Measurements from ENCODE around the gene ARHGAP11A. TPM values are rescaled to one million over a fixed set of nuclear protein-coding genes. Genes with fewer than 3 reads are reported as not detected.

ARHGAP11A gene
- total and polyA plus RNA-seq, 9 of the 15 experiments (the other 6 are each of a cell fraction or from before 2014, with no cell fraction given) = 17.5 to 92.5 (median 61.1) TPM

DNA sequence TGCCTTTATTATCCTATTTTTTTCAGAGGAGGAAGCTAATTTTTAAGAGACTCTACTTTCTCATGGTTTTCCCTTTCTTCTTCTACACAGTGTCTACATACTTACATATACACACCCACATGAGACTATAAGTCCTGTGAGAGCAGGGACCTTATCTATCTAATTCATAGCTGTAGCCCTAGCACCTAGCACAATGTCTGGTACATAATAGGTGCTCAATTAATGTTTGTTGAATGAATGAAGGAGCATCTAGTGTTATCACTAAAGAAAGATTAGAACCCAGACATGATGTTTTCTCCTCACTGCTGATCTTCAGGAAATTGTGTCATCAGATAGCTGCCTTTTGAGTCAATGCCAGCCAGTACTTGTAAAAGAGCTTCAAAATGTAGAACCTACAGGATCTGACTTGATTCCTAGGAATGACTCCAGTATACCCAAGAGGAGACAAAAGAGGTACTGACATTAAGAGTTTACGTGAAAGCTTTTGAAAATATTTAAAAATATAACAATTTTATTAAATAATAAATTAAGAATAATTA is 28.7 kb downstream of the ARHGAP11A start (continued):
- TF ChIP-seq RBM25 (IDR thresholded peaks at IDR 0.05; ENCODE audit: low read depth, low read length, severe bottlenecking) = peak; percentile 42
- TF ChIP-seq, protein P1, sequence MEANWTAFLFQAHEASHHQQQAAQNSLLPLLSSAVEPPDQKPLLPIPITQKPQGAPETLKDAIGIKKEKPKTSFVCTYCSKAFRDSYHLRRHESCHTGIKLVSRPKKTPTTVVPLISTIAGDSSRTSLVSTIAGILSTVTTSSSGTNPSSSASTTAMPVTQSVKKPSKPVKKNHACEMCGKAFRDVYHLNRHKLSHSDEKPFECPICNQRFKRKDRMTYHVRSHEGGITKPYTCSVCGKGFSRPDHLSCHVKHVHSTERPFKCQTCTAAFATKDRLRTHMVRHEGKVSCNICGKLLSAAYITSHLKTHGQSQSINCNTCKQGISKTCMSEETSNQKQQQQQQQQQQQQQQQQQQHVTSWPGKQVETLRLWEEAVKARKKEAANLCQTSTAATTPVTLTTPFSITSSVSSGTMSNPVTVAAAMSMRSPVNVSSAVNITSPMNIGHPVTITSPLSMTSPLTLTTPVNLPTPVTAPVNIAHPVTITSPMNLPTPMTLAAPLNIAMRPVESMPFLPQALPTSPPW (CRISPR knock-in tag; IDR thresholded peaks at IDR 0.05) = no peak
- TF ChIP-seq ZNF408 (CRISPR knock-in tag; IDR thresholded peaks at IDR 0.05; ENCODE audit: low read depth) = no peak
- TF ChIP-seq ETS2 (tag; IDR thresholded peaks at IDR 0.05; ENCODE audit: borderline replicate concordance, poor library complexity, severe bottlenecking) = no peak

DNA sequence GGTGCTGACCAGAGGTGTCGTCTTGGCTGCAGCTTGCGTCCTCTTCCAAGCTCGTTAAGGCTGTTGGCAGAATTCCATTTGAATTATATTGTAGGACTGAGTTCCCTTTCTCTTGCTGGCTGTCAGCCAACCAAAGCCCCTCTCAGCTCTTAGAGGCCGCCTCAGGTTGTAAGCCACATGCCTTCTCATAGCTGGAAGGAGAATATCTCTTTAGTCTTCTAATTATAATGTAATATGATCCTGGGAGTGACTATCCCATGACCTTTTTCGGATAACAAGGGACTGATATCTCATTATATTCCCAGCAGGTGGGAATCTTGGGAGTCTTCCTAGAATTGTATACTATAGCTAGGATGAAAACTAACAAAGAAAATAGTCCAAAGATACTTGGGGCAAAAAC is 31.0 kb downstream of the ARHGAP11A start:
- H2AFZ ChIP-seq (ENCODE audit: low read depth, low read length) = no peak overlapping the region
- H3K4me1 ChIP-seq (replicated peaks in 1 of 2; ENCODE audit: control insufficient read depth in 2 of 2, insufficient read depth in 2 of 2, low read length in 2 of 2) = peaks cover 5% of the 10 kb centered on the region in 2 experiments; a peak in 4 of 5 replicates
- ChIA-PET POLR2A (no interaction called here), CTCF (ENCODE audit: low intra/inter-chr PET ratio) (no interaction called here)
- no peaks in the 10 kb centered on the region for H3K27me3 ChIP-seq (ENCODE audit: control insufficient read depth in 2 of 2, insufficient read depth in 2 of 2, low read length in 2 of 2)
- no TSS peak for BruUV-seq (replicated peaks)
- peaks cover 7% of the 10 kb centered on the region for H4K20me1 ChIP-seq (replicated peaks; ENCODE audit: control insufficient read depth, insufficient read depth, low read length)
- intact Hi-C loops (cut with micrococcal nuclease) = no loop called here
- in situ Hi-C loops (cut with MboI) = no loop called here
- no peaks in the 10 kb centered on the region for H3K9me1 ChIP-seq (ENCODE audit: control insufficient read depth, insufficient read depth, low read length)
- no peaks in the 10 kb centered on the region for H3K9me3 ChIP-seq (replicated peaks; ENCODE audit: control insufficient read depth, insufficient read depth, low read depth, low read length)
- H3K9ac ChIP-seq (ENCODE audit: insufficient read depth in 1 of 2, low read depth in 2 of 2, low read length in 2 of 2) = no peak overlapping the region
- no peaks in the 10 kb centered on the region for H3K36me3 ChIP-seq (ENCODE audit: control insufficient read depth, insufficient read depth, low read length)
- ATAC-seq = no peak
- no peaks in the 10 kb centered on the region for H3K79me2 ChIP-seq (ENCODE audit: control insufficient read depth, insufficient read depth, low read length)
- no peak overlapping the region for H3K4me3 ChIP-seq
- no peak for FAIRE-seq
- no peak overlapping the region for H3K27ac ChIP-seq (ENCODE audit: extremely low read depth, low read depth, low read length)
- no peak overlapping the region for H3K4me2 ChIP-seq (ENCODE audit: insufficient read depth, low read length)
- WGBS (ENCODE audit: insufficient coverage, low coverage, missing lambda C conversion rate) = 46% methylated on average over 5 of the region's 5 CpGs
- no peak for TF ChIP-seq EWSR1 (IDR thresholded peaks at IDR 0.05; ENCODE audit: borderline replicate concordance, low read depth, partially characterized antibody)
- TF ChIP-seq ZNF785 (CRISPR knock-in tag; IDR thresholded peaks at IDR 0.05) = no peak
- TF ChIP-seq PML (IDR thresholded peaks at IDR 0.05; ENCODE audit: low read length) = no peak
- no peak for TF ChIP-seq NBN (IDR thresholded peaks at IDR 0.05; ENCODE audit: low read depth)
- DNase-seq (ENCODE audit: extremely low read depth in 1 of 4, low spot score in 3 of 4) = no peak
